IPS DF 4.7 (cell line): ENCODE measurements around the gene ADSS1.

Source experiments
- DNase-seq: peaks from one replicate; pipeline ENCODE4 v3.0.0-alpha.2; 2013; ENCODE audit warnings: low spot score; ENCODE audit errors: extremely low read depth

The ADSS1 gene

GRCh38 chr14:104699426-104699748 is 24.6 kb upstream of the ADSS1 start:
- no peak for DNase-seq

DNA sequence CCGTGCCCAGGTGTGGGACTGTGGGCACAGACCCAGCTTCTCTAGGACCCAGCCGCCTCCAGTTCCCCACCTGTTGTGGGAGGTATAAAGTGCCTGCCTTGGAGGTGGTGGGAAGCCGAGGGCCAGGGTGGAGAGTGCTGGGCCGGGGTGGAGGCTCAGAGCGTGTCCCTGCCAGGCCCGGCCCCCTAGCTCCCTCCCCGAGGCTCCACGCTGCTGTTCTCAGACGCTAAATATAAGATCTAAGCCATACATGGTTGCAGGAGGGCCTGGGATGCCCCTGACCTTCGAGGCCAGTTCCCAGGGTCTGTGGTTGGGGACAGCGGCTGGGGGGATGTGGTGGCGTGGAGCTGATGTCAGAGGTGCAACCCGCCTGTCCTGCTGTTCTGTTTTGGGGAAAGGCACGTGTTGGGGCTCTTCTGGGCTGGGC is 23.8 kb upstream of the ADSS1 start:
- no peak for DNase-seq

GRCh38 chr14:104700747-104701217 is 23.2 kb upstream of the ADSS1 start:
- DNase-seq, result no peak

- no peak for DNase-seq
These were observed 22.5 kb upstream of the ADSS1 start for GRCh38 chr14:104701383-104702076.

DNA sequence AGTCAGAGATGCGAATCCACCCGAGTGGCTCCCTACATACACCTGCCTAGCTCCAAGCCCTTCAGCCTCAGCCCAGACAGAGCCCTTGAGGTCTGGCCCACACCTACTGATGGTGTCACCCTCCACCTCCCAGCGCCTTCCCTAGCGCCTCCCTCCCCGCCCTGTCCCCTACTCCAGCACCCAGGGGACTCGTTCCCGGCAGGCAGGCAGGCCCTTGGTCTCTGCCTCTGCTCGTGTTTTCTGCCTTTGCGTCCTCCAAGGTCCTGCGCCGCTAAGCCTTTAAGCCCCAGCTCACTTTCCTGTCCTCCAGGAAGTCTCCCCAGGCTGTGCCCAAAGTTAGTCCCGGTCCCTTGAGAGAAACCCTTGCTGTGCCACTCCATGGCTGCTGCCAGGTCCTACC is 21.9 kb upstream of the ADSS1 start:
- no peak for DNase-seq

DNA sequence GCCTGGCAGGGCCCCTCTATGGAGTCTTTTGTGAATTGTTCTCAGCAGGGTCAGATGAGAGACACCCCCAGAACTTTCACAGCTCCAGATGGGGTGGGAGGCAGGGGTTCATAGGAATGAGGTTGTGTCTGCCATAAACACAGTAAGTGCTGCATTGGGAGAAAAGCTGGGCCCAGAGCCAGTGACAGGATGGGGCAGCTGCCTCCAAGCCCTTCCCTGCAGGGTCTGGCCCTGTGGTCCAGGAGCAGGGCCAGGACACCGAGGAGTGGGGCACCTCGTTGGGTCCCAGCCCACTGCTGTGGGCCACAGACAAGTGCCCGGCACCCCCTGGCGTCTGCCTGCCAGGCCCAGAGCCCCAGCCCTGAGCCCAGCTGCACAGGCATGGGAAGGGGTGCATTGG is 21.4 kb upstream of the ADSS1 start:
- DNase-seq, result no peak

- DNase-seq, result no peak
These were observed 20.8 kb upstream of the ADSS1 start for GRCh38 chr14:104703269-104703668.

- DNase-seq, result no peak
These were observed 19.8 kb upstream of the ADSS1 start for GRCh38 chr14:104704252-104704651.

DNA sequence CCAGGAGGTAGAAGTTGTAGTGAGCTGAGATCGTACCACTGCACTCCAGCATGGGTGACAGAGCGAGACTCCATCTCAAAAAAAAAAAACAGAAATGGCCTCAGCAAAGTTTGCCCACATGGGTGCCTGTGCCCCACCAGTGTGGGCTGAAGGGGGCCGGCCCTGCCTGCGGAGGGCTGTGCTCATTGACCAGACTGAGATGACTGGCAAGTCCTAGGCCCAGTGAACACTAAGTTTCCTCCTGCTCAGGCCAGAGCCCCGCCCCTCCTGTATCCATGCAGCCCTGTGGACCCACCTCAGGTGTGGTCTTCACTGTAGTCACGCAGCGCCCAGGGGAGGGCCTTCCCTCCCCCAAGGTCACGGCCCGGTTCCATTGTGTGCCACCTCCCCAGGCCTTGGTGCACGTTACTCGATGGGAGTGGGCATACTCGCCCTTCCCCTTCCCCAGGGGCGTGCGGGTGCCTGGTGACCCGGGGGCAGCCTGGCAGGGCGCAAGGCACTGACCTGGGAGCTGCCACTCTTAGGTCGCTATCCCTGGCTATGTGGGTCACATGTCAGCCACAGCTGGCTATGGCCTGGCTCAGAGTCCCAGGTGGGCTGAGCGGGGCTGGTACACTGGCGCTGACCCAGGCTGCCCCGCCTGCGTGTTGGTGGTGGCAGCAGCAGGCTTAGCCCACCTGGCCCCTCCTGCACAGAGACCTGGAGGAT is 18.5 kb upstream of the ADSS1 start:
- DNase-seq, result no peak

DNA sequence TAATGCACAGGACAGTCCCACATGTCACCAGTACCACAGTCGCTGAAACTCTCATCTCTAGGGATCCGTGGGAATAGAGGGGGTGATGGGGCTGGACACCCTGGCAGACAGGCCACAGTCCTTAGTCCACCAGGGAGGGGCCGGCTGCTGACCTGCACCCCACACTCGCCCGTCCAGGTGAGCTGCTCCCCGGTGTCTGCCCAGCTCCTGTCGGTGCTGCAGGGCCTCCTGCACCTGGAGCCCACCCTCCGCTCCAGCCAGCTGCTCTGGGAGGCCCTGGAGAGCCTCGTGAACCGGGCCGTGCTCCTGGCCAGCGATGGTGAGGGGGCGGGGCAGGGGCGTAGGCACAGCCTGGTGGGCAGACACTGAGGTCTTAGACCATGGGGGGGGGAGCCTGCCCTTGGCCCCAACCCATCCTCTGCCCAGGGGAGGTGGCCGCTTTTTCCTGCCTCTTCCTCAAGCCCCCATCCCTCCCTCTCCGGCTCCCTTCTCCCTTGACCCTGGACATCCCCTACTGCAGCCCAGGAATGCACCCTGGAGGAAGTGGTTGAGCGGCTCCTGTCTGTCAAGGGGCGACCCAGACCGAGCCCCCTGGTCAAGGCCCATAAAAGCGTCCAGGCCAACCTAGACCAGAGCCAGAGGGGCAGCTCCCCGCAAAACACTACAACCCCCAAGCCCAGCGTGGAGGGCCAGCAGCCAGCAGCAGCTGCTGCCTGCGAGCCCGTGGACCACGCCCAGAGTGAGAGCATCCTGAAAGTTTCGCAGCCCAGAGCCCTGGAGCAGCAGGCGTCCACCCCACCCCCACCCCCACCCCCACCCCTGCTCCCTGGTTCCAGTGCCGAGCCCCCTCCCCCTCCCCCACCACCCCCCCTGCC is 17.1 kb upstream of the ADSS1 start:
- no peak for DNase-seq

GRCh38 chr14:104707608-104708595 is 16.1 kb upstream of the ADSS1 start:
- DNase-seq, result no peak

DNA sequence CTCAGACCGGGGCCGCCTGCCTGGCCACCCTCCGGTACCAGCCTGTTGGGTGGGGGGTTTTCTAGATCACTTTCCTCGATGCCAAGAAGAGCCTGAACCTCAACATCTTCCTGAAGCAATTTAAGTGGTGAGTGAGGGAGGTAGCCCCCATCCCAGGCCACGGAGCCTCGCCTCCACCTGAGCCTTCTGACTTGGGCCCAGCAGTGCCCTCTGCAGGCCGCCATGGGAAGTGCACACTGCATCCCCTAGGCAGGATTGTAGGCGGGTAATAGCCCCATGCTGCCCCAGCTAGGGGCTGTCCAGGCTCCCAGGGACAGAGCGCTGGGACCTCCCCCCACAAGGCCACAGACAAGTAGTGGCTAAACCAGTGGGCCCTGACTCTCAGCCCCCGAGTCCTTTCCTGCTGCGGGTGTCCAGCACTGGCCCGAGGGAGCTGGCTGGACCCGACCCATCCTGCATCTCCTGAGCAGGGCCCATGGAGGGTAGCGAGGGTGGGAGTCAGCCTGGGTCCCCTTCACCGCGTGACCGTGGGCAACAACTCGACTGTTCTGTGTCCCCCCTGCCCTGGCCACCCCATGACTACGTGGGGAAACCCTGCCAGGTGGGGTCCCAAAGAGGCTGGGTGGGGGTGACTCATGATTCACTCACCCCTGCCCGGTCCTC is 15.3 kb upstream of the ADSS1 start:
- peak; percentile 68 for DNase-seq

DNA sequence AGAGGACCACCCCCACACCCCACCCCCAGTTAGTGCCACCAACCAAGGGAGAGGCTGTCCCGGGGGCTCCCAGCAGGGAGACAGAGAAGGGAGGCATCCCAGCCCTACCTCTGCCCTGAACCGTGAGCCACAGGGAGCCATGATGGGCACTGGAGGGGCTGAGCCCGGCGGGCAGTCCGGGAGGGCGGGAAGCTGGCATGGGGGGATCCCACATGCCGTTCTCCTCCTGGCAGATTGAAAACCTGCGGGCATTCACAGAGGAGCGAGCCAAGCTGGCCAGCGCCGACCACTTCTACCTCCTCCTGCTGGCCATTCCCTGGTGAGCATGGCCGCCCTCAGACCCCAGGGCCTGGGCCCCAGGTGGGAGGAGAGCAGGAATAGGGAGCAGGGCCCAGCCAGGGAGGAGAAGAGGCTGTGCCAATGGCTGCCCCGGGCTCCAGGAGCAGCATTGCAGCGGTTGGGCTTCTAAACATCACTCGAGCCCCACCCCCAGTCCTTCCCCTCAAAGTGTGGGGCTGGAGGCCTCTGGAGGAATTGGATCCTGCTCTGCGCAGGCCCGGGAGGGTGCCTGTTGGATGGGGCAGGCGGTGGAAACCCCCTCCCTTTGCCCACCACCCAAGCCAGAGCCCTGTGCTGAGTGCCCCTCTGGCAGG is 14.5 kb upstream of the ADSS1 start:
- no peak for DNase-seq

DNA sequence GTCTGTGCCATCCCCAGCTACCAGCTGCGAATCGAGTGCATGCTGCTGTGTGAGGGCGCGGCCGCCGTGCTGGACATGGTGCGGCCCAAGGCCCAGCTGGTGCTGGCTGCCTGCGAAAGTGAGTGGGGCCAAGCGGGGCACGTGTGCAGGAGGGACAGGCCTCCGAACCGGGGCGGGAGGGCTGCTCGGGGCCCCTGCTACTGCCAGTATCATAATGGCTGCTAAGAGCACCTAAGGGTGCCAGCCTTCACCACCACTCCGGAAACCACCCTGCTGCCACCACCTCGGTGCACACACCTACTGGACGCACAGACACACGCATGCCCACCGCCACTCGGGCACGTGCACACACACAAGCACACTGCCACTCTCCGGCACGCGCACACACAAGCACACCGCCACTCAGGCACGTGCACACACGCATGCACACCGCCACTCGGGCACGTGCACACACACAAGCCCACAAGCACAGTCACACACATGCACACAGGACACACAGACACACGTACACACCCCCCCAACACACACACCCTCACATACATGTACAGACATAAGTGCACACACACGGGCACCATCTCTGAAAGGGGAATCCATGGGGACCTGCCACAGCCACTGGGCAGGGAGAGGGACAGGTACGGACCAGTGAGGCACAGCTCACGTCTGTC is 13.8 kb upstream of the ADSS1 start:
- DNase-seq, result no peak

GRCh38 chr14:104712881-104713734 is 10.9 kb upstream of the ADSS1 start:
- DNase-seq, result no peak

DNA sequence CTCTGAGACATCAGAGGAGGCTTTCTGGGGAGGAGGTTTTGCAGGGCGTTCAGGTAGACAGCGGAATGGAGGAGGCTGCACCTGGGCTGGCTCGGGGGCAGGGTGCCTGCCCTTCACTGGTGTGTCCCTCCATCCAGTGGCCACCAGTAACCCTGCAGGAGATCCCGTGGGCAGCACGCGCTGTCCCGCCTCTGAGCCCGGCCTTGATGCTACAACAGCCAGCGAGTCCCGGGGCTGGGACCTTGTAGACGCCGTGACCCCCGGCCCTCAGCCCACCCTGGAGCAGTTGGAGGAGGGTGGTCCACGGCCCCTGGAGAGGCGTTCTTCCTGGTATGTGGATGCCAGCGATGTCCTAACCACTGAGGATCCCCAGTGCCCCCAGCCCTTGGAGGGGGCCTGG is 10.0 kb upstream of the ADSS1 start:
- DNase-seq, result no peak

GRCh38 chr14:104714681-104715080 is 9.3 kb upstream of the ADSS1 start:
- no peak for DNase-seq

GRCh38 chr14:104715416-104715815 is 8.6 kb upstream of the ADSS1 start:
- DNase-seq, result no peak
